Fibroblast of peridontal ligament (primary cell): Measurements from ENCODE around the gene MCM7.
"Not testable (repeated sequence)": the region's sequence is repeated elsewhere in the genome, so short reads cannot be mapped to it uniquely, and the experiment has no call there.

Experiments used
- DNase-seq: peaks from one replicate; pipeline ENCODE4 v3.0.0-alpha.2; 2010; ENCODE audit errors: extremely low read depth

MCM7 gene

DNA sequence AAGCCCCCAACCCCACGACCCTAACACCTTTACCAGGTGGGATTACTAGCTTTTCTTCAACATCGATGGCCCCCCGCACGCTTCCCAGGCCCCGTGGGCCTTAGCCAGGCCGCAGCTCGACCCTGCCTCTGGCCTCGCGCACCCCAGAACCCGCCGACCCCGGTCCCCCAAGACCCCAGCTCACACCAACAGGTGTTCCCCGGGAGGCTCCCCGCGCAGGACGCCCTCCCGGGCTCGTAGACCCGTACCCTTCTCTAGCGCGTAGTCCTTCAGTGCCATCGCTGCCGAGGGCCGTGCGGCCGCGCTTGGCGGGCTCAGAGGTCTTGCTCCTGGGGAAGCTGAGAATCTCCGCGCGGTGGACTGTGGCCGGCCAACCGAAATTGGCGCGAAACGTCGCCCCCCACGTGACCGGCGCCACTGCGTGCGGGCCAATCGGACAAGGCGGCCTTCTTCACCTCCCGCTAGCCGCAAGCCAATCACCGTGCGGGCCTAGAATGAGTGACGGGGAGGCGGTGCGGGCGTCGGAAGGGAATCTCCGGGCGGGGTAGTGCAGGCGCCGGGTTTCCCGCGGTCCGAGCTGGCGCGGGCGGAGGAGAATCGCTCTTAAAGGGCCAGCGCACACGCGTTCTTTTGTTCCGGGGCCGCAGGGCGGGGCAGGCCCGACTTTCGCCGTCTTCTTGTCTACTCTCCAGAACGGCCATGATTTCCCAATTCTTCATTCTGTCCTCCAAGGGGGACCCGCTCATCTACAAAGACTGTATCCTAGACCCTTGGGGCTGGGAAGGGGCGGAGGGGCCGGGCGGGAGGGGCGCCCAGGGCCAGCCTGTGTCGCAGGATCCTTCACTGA is at the start of gene MCM7, which contains the start of gene AP4M1:
TSS of gene MCM7 (minus strand) at position 382 of the 847 bp plus-strand sequence. CDS start at position 279, 103 bp downstream.
TSS of gene AP4M1 (plus strand) at position 628 of the 847 bp plus-strand sequence. CDS start at position 700, 72 bp downstream.
- peak; percentile 97 for DNase-seq

DNA sequence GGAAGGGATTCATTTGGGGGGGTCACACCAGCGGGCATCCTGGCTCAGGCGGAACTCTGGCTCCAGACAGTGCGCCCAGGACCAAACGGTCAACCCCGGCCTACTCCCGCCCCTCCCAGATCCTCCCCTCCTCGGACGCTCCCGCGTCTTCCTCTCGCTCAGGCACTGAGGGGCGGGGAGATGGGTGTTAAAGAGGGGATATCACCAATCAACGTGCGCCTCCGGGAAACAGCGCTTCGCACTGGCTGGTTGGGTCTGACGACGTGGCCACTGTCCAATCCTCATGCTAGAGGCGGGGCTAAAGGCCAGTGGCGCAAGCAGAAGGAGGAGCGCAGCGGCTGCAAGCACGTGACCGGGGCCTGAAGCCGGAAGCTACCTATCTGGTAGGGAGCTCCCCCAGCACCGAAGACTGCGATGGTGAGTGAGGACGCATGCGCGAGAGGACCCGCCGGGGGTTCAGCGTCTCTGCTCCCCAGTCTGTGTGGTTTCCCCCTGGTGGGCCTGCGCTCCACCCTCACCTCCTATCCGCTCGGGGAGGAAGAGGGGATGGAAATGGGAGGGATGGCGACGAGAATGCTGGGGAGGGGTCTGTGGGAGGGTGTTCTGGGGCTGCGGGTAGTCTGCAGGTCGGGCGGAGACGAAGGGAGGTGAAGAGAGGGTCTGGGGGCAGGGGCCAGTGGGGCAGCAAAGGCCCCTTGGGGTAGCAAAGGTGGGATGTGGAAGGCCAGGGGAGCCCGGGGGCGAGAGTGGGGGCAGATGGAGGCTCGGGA is 47.5 kb upstream of the MCM7 start, which contains the start of gene LAMTOR4:
TSS of gene LAMTOR4 (plus strand) at position 360 of the 770 bp plus-strand sequence. CDS start at position 415, 55 bp downstream.
- peak; percentile 99 for DNase-seq

GRCh38 chr7:100148225-100148558 is 47.0 kb upstream of the MCM7 start:
- no peak for DNase-seq

GRCh38 chr7:100147278-100147677 is 46.1 kb upstream of the MCM7 start:
- DNase-seq: no peak

DNA sequence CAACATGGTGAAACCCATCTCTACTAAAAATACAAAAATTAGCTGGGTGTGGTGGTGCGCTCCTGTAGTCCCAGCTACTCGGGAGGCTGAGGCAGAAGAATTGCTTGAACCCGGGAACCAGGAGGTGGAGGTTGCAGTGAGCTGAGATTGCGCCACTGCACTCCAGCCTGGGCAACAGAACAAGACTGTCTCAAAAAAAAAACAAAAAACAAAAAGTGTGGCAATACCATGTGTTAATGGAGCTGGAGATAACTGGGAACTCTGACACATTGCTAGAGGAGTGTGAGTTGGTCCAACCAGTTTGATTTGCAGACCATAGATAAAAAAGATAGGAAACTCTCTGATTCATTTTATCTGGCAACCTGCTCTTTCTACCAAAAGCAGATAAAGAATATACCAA is 45.2 kb upstream of the MCM7 start:
- not testable (repeated sequence) for DNase-seq

- DNase-seq: no peak
These were observed 41.3 kb upstream of the MCM7 start for GRCh38 chr7:100142461-100142860.

DNA sequence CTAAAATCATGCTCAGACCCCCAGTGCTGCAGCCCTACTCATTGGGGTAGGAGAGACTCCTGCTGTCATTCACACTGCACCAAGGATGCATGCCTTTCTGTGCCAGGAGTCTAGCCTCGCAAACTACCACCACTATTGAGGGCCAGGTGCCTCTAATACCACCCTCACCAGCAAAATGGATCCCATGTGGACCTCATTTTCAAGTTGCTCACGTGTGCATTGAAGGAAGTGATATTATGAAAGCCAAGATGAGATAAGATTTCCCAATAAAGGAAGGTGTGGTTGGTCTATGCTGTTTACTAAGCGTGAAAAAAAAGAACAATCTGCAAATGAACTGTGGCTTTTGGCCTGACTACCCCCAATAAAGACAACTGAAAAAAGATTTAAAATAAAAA is 40.4 kb upstream of the MCM7 start:
- no peak for DNase-seq

DNA sequence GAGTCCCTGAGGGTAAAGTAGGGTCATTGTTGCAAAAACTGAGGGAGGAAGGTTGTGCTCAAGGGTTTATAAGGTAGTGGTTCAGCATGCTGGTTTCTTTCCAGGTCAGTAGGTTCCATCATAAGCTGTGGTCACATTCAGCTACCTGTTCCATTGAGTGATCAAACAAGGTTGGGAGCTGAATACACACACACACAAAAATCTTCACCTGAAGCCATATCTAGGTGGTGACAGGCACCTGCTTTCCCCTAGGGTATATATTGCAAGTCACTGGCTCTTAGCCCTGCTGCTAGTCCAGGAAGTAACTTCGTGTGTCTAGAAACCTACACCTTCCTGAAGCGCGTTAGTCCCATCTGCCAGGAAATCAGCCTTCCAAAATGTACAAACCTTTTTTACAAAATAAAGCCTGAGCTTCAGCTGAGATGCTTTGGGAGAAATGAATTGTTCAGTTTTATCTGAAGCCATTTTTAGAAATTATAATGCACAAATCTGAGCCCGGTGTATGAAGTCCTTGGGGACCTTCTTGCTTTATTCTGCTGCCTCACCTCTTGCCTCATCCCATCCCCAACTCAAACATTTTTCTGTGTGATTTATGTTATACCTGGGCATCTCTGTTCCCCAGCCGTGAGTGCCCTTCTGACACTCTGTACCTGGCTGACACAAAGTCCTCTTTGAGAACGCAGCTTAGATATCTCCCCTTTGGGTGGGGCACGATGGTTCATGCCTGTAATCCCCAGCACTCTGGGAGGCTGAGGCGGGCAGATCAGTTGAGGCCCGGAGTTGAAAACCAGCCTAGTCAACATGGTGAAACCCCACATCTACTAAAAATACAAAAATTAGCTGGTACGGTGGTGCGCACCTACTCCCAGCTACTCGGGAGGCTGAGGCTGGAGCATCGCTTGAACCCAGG is 36.9 kb upstream of the MCM7 start:
- DNase-seq: no peak

GRCh38 chr7:100132697-100133151 is 31.5 kb upstream of the MCM7 start:
- DNase-seq: peak; percentile 61

- DNase-seq: no peak
These were observed 30.9 kb upstream of the MCM7 start for GRCh38 chr7:100132126-100132525.

- peak; percentile 41 for DNase-seq
These were observed 29.6 kb upstream of the MCM7 start for GRCh38 chr7:100130608-100131453.

DNA sequence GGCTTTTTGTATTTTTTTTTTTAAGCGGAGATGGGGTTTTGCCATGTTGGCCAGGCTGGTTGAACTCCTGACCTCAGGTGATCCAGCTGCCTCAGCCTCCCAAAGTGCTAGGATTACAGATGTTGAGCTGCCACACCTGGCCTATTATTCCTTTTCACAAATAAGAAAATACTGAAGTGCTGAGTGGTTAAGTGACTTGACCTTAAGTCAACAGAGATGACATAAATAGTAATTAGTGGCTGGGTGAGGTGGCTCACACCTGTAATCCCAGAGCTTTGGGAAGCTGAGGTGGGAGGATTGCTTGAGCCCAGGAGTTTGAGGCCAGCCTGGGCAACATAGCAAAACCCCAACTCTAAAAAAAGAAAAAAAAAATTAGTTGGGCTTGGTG is 29.0 kb upstream of the MCM7 start:
- not testable (repeated sequence) for DNase-seq

DNA sequence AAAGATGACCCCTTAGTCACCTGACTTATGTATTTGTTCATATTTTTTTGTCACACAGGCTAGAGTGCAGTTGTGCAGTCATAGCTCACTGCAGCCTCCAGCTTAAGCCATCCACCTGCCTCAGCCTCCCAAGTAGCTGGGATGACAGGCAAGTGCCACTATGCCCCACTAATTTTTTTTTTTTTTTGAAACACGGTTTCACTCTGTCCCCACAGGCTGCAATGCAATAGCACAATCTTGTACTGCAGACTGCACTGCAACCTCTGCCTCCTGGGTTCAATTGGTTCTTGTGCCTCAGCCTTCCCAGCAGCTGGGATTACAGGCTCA is 27.4 kb upstream of the MCM7 start:
- DNase-seq: no peak

- no peak for DNase-seq
These were observed 26.9 kb upstream of the MCM7 start for GRCh38 chr7:100127866-100128636.

GRCh38 chr7:100126931-100127865 is 26.0 kb upstream of the MCM7 start, which contains the start of gene MBLAC1:
Gene MBLAC1 (plus strand): TSS chr7:100126967. CDS start chr7:100127396, 429 bp downstream.
- DNase-seq: peak; percentile 93

DNA sequence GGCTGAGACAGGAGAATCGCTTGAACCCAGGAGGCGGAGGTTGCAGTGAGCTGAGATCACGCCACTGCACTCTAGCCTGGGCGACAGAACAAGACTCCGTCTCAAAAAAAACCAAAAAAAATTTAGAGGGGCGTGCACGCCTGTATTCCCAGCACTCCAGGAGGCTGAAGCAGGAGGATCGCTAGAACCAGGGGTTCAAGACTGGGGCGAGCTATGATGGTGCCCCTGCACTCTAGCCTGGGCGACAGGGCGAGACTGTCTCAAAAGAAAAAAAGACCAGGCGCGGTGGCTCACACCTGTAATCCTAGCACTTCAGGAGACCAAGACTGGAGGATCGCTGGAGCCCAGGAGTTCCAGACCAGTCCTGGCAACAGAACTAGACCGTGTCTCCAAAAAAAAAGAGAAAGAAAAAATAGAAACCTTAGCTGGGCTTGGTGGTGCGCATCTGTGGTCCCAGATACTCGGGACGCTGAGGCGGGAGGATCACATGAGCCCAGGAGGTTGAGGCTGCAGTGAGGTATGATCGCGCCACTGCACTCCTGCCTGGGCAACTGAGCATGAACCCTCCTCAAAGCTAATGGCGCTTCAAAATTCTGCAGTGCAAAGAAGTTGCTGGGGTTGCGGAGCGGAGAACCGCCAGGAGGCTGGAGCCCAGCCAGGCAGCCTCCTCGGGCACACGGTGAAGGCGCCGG is 25.2 kb upstream of the MCM7 start:
- DNase-seq: no peak

DNA sequence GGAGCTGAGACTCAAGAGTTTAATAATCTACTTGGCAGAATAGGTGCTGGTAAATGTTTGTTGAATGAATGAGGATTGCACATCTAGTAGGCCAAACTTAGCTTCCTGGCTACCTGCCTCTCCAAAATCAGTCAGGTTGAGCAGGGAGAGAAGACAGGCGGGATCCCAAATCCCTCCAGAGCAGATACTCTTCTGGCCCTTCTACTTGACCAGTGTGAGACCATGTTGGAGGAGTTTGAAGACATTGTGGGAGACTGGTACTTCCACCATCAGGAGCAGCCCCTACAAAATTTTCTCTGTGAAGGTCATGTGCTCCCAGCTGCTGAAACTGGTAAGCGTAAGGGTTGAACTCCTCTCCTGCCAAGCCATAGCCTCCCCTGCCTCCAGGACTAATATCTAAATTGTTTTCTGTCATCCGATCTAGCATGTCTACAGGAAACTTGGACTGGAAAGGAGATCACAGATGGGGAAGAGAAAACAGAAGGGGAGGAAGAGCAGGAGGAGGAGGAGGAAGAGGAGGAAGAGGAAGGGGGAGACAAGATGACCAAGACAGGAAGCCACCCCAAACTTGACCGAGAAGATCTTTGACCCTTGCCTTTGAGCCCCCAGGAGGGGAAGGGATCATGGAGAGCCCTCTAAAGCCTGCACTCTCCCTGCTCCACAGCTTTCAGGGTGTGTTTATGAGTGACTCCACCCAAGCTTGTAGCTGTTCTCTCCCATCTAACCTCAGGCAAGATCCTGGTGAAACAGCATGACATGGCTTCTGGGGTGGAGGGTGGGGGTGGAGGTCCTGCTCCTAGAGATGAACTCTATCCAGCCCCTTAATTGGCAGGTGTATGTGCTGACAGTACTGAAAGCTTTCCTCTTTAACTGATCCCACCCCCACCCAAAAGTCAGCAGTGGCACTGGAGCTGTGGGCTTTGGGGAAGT is 23.4 kb upstream of the MCM7 start:
- no peak for DNase-seq
